ENCODE data around the gene DCUN1D2. TPM values are rescaled to one million over a fixed set of nuclear protein-coding genes. Genes with fewer than 3 reads are reported as not detected.

DCUN1D2 gene
- total RNA-seq, 2 donors from 2014 or later = 12.2 to 14.5 TPM

DNA sequence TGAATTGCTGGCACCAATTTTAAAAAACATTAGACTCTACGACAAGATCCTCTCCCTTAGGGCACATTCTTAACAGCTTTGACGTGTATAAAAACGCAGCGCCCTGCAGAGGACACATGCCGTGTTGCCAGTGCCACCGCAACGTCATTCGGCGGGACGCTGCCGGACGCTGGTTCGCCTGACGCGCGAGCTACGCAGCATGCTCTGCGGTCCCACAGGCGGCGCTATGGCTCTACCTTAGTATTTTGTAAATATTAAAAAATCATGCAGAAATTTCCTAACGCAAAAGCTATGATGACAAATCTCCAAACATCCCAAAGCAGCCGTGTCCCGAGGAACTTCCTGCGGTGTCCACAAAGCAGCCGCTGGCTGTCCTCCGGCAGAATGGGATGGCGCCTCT lies 33.0 kb downstream of the DCUN1D2 start:
- Histone ChIP-seq H3K36me3 (replicated peaks in 1 of 2; ENCODE audit: insufficient read depth in 1 of 2, low read depth in 2 of 2) (peaks cover 5 to 13% of the 10 kb centered on the region in 2 donors), H3K4me3 (no peak overlapping the region), H3K27ac (no peak overlapping the region), H3K4me1 (no peaks in the 10 kb centered on the region), H3K9me3 (no peaks in the 10 kb centered on the region), H3K27me3 (no peaks in the 10 kb centered on the region)
- ATAC-seq (no peak), DNase-seq (no peak)
- WGBS, 2 donors = 91 to 94% methylated on average over 27 of the region's 27 CpGs
- intact Hi-C loops (cut with DNase I) = no loop called here
- TF ChIP-seq POLR2A (IDR thresholded peaks at IDR 0.05) = no peak
- TF ChIP-seq, protein P1, sequence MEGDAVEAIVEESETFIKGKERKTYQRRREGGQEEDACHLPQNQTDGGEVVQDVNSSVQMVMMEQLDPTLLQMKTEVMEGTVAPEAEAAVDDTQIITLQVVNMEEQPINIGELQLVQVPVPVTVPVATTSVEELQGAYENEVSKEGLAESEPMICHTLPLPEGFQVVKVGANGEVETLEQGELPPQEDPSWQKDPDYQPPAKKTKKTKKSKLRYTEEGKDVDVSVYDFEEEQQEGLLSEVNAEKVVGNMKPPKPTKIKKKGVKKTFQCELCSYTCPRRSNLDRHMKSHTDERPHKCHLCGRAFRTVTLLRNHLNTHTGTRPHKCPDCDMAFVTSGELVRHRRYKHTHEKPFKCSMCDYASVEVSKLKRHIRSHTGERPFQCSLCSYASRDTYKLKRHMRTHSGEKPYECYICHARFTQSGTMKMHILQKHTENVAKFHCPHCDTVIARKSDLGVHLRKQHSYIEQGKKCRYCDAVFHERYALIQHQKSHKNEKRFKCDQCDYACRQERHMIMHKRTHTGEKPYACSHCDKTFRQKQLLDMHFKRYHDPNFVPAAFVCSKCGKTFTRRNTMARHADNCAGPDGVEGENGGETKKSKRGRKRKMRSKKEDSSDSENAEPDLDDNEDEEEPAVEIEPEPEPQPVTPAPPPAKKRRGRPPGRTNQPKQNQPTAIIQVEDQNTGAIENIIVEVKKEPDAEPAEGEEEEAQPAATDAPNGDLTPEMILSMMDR (IDR thresholded peaks at IDR 0.05) = no peak

DNA sequence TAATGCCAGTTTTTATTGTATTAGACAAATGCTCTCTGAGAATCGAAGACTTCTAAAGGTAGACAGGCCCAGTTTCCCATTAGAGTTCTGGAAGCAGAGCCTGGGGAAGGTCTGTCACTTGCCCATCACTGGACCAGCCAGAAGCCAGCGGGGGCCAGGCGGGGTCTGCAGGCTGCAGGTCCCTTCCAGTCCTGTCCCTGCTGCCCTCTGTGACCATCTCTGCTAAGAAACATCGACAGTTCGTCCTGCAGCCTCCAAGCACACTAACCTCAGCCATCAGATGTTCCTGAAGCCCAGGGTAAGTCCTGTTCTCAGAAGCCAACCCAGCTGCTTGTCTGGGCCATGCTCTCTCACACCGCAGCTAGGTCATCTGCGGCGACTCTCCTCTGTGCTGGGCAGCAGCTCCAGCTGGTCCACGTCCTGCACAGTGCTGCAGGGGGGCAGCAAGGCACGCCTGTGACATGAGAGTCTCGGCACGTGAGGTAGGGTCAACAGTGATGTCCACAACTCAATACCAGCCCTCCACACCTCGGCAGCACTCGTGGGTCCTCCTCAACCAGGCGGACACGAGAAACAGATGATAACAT lies 34.3 kb downstream of the DCUN1D2 start:
- 90 to 92% methylated on average over 7 to 16 of the region's 16 CpGs for WGBS, 2 donors
- Histone ChIP-seq H3K9me3 (no peaks in the 10 kb centered on the region), H3K27me3 (no peaks in the 10 kb centered on the region), H3K4me1 (no peaks in the 10 kb centered on the region), H3K4me3 (no peak overlapping the region), H3K27ac (no peak overlapping the region), H3K36me3 (replicated peaks in 1 of 2; ENCODE audit: insufficient read depth in 1 of 2, low read depth in 2 of 2) (peaks cover 5 to 13% of the 10 kb centered on the region in 2 donors)
- no peak for DNase-seq
- intact Hi-C loops (cut with DNase I) = no loop called here
- TF ChIP-seq POLR2A (IDR thresholded peaks at IDR 0.05) = no peak
- TF ChIP-seq, protein P1 (IDR thresholded peaks at IDR 0.05) = no peak
- ATAC-seq = no peak

DNA sequence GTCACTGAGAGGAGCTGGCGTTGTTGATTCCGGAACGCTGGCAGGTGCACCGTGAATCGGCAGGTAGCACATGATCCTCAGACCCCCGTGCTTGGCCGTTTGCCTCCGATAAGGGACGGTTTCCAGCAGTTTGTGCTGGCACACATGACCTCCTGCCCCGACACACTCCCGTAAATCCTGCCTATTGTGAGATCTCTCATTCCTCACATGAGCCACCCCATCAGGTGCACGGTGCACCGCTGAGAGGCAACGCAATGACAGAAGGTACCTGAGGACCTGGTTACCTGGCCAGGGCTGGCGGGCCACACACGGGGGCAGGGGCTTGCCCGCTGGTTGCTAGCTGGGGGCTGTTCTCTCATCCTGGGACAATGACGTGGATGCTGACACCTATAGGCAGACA lies 35.1 kb downstream of the DCUN1D2 start:
- Histone ChIP-seq H3K9me3 (no peaks in the 10 kb centered on the region), H3K36me3 (replicated peaks in 1 of 2; ENCODE audit: insufficient read depth in 1 of 2, low read depth in 2 of 2) (peaks cover 5 to 13% of the 10 kb centered on the region in 2 donors), H3K4me3 (no peak overlapping the region), H3K27me3 (no peaks in the 10 kb centered on the region), H3K27ac (no peak overlapping the region), H3K4me1 (peaks cover under 1% of the 10 kb centered on the region)
- ATAC-seq (no peak), DNase-seq (peak in 1 of 4 donors; percentile 35)
- 50 to 84% methylated on average over 11 to 18 of the region's 18 CpGs for WGBS, 2 donors
- TF ChIP-seq POLR2A (IDR thresholded peaks at IDR 0.05) = no peak
- TF ChIP-seq, protein P1 (IDR thresholded peaks at IDR 0.05) = no peak
- intact Hi-C loops (cut with DNase I) = no loop called here

DNA sequence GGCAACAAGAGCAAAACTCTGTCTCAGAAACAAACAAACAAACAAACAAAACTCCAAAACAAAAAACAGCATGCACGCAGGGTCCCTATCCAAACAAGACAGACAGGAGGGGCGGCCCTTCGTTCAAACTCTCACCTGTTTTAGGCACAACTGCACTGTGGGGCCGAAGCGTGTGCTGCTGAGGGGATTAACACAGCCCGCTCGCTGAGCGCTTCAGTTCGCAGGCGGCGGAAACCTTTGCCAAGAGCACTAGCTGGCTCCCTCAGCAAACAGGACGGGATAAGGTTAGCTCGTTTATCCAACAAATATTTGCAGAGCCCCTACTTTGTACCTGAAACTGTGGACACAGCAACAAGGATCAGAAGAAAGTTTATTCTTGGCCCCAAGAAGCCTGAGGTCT lies 35.6 kb downstream of the DCUN1D2 start:
- ATAC-seq (no peak), DNase-seq (peak in 1 of 4 donors; percentile 34)
- peaks cover 5% of the 10 kb centered on the region for H3K4me1 ChIP-seq
- H3K27ac ChIP-seq = no peak overlapping the region
- H3K36me3 ChIP-seq (replicated peaks in 1 of 2; ENCODE audit: insufficient read depth in 1 of 2, low read depth in 2 of 2) = peaks cover 5 to 9% of the 10 kb centered on the region in 2 donors
- intact Hi-C loops (cut with DNase I) = no loop called here
- TF ChIP-seq, protein P1 (IDR thresholded peaks at IDR 0.05) = no peak
- no peak for TF ChIP-seq POLR2A (IDR thresholded peaks at IDR 0.05)
- WGBS, 2 donors = 58 to 80% methylated on average over 13 of the region's 13 CpGs
- no peaks in the 10 kb centered on the region for H3K9me3 ChIP-seq
- H3K4me3 ChIP-seq = no peak overlapping the region
- no peaks in the 10 kb centered on the region for H3K27me3 ChIP-seq
